OCI-M2 (cell line): ENCODE measurements around the gene RPL7L1.

Source experiments
- DNase-seq: peaks from one replicate; lab custom pipeline; 2025; ENCODE audit not compliant: unreplicated experiment; lab: John Stamatoyannopoulos, UW

The RPL7L1 gene

DNA sequence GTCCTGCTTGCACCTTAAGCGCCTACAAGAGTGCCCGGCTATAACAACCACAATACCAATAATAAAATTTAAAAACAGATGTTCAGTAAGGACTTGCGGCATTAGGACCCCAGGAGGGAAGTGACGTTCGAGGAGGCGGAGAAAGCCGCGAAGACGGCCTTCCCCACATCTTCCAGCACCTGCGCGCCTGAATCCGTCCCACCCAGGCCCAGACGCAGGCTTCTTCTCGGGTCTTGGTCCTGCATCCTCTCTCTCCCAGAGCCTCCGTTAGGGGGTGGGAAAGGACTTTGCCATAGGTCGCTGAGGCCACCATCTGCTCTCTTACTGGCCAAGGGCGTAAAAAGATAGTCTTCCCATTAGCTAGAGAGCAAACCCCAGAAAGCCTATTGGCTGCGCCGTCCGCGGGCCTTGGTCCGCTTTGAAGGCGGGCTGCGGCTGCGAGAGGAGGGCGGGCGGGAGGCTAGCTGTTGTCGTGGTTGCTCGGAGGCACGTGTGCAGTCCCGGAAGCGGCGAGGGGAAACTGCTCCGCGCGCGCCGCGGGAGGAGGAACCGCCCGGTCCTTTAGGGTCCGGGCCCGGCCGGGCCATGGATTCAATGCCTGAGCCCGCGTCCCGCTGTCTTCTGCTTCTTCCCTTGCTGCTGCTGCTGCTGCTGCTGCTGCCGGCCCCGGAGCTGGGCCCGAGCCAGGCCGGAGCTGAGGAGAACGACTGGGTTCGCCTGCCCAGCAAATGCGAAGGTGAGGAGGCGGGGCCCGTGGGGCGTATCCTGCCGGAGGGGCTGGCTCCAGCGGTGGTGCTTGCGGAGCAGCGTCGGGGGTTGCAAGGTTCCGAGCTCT is 49.8 kb downstream of the RPL7L1 start, which contains the start of gene CNPY3:
Gene CNPY3 (plus strand): TSS at position 495 of the 835 bp plus-strand sequence. CDS start 91 bp downstream, at position 586.
- peak; percentile 97 for DNase-seq

DNA sequence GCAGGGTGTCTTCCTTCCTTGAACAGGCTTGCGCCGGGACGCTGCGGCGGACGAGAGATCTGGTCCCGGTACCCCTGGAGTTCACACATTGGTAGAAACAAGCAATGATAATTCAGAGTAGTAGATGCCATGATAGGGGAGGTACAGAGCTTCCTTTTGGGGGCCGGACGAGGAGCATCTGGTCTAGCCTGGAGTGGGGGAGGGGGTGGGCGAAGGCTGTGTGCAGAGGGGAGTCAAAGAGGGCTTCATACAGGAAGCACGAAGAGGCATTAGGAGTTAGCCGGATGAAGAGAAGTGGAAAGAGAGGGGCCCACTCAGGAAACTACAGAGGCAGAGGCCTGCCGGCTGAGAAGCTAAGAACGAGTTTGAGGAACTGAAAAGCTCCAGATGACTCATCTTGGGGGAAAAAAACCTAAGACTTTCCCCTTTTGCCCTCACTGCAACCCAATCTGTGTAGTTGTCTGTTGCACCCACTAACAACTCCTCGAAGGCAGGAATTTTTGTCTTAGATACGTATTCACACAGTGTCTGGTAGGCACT is 50.5 kb downstream of the RPL7L1 start:
- DNase-seq = peak; percentile 74

DNA sequence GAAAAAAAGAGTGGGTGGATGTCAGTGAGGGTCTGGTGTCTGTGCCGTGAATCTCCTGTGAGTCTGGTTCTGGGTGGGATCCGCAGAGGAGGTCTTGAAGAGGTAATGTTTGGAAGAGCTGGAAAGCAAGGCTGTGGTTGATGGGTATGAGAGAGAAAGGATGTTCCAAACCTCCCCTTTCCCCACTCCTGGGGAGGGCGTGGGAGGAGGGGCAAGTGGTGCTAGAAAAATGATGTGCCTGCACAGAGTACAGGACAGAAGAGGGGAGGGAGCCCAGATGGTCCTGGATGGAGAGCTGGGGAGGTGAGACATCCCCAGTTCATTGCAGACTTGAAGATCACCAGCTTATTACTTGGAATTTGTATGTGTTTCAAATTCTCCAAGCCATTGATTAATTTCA is 53.0 kb downstream of the RPL7L1 start:
- DNase-seq = no peak

DNA sequence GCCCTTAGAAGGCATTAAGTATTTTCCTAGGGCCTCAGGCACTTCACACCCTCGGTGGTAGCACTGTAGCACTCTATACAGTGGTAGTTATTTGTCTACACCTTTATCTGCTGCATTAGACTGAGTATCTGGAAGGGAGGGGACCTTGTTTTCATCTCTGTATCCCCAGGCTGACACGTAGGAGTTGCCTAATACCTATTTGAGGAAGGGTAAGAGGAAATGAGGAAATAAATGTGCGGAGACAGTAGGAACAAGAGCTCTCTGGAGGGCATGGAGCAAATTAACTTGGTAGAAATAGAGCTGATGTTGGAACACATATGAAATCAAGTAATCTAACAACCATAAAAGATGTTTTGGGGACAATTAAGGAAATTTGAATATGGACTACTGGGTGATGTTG is 53.8 kb downstream of the RPL7L1 start:
- DNase-seq = no peak

DNA sequence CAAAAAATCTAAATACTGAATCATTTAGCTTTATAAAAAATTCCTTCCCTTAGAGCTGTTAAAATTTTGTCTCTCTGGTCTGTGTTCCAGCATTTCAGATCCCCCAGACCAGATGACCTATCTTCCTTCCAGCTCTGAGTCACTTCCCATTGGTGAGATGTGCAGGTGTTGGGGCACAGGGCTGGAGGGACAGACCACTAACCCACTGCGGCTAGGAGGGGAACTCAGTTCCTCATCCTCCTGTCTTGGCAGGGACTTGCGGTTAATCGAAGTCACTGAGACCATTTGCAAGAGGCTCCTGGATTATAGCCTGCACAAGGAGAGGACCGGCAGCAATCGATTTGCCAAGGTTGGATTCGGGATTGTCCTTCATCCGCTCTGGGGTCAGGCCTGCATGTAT is 55.9 kb downstream of the RPL7L1 start:
- DNase-seq = no peak

DNA sequence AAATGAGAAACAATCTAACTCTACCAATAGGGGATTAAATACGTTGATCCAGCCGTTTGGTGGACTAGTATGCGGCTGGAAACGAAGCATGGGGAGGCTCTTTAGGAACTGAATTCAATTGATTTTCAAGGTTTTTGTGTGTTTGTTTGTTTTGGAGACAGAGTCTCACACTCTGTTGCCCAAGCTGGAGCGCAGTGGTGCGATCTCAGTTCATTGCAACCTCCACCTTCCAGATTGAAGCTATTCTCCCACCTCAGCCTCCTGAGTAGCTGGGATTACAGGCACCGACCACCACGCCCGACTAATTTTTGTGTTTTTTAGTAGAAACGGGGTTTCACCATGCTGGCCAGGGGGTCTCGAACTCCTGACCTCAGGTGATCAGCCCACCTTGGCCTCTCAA is 57.0 kb downstream of the RPL7L1 start:
- no peak for DNase-seq

DNA sequence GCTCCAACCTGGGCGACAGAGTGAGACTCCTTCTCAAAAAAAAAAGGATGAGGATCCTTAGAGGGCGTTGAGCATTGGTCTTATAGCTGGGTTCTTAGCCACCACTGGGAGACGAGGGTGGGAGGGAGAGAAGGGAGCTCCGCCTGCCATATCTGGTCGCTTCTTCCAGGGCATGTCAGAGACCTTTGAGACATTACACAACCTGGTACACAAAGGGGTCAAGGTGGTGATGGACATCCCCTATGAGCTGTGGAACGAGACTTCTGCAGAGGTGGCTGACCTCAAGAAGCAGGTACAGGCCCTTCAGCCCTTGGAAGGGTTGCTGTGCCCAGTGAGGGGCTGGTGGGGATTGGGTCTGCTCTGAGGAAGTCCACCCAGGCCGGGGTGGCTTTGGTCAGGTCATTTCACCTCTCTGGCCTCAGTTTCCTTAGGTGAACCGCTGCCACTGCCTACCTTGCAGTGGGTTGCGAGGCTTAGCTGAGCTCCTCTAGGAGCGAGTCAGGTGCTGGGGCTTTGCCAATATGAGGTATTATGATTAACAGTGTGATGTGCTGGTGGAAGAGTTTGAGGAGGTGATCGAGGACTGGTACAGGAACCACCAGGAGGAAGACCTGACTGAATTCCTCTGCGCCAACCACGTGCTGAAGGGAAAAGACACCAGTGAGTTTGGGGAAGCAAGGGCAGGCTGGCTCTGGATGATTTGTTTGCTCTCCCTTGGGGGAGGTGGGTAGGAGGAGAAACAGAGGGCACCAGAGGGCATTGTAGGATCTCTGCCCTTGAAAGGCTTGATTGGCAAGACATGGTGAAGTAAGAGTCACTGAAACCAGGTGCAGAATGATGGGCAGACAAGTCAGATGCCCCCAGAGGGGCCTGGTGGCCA is 58.4 kb downstream of the RPL7L1 start:
- no peak for DNase-seq

DNA sequence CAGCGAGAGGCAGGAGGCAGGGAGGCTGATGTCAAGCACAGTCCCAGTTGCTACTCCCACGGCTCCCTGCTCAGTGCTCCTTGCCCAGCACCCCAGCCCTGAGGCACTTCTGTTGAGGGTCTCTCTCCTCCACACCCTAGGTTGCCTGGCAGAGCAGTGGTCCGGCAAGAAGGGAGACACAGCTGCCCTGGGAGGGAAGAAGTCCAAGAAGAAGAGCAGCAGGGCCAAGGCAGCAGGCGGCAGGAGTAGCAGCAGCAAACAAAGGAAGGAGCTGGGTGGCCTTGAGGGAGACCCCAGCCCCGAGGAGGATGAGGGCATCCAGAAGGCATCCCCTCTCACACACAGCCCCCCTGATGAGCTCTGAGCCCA is 59.0 kb downstream of the RPL7L1 start:
- DNase-seq = no peak

DNA sequence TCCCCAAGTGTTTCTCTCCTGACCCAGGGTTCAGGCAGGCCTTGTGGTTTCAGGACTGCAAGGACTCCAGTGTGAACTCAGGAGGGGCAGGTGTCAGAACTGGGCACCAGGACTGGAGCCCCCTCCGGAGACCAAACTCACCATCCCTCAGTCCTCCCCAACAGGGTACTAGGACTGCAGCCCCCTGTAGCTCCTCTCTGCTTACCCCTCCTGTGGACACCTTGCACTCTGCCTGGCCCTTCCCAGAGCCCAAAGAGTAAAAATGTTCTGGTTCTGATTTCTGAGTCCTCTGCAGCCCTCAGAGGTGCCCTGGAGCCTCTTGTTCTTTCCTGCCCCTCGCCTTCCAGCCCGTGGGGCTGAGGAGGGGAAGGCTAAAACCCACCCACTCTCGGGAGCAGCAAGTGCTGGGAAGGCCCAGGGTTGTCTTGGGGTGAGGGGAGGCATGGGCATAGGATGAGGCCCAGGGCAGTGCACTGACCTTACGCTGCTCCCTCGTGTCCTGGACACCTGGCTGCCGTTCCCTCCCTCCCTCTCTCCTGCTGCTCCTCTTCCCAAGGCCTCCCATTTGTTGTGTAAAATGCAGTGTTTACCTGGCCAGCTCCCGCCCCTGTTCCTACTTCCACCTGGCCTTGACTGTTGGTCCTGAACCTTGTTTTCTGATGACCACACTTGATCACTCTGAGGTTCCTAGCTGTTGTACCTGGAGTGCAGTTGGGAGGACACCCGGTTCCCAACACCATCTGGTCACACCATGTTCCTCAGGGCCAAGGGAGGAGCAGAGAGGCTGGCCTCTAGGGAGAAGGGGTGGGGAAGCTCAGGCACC is 59.8 kb downstream of the RPL7L1 start:
- no peak for DNase-seq
